ENCODE results near the gene GRIA4. TPM values are rescaled to one million over a fixed set of nuclear protein-coding genes. Genes with fewer than 3 reads are reported as not detected.

The GRIA4 gene
- total RNA-seq, 2 donors from 2014 or later: 1.2 TPM; not detected in 1

DNA sequence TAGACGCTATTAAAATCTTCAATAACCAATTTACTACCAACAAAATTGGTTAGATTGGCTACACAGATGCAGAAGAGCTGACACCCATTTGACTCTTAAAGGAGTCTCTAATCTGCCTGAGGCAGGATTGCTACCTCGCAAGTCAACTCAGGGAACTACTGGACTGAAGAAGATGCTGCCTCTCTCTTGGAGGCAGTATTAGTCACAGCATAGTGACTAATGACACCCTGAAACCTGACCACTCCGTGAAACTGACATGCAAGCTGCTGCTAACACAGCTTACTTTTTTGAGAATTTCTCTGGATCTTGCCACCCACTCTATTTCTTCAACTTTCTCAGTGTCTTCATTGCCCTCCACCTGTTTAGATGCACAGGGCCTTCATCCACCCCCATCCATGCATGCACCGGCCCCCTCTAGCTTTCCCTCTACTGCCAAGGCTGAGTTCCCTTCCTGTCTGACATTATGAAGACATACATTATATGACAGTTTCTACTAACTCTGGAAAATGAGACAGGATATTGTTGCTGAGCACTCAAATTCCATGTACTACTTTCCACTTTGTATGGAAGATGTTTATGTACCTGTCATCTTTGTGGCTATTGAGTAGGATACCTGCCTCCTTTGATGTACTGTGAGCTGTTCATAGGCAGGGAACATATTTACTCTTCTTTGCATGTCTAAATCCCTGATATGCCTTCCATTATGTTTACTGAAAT lies 229.0 kb downstream of the GRIA4 start:
- Histone ChIP-seq H3K9me3 (no peaks in the 10 kb centered on the region), H3K4me3 (no peak overlapping the region), H3K27ac (no peak overlapping the region), H3K36me3 (no peaks in the 10 kb centered on the region), H3K4me1 (ENCODE audit: control insufficient read depth in 1 of 2, low read depth in 2 of 2) (no peaks in the 10 kb centered on the region), H3K27me3 (replicated peaks; ENCODE audit: insufficient read depth) (no peaks in the 10 kb centered on the region)
- TF ChIP-seq, protein P1, sequence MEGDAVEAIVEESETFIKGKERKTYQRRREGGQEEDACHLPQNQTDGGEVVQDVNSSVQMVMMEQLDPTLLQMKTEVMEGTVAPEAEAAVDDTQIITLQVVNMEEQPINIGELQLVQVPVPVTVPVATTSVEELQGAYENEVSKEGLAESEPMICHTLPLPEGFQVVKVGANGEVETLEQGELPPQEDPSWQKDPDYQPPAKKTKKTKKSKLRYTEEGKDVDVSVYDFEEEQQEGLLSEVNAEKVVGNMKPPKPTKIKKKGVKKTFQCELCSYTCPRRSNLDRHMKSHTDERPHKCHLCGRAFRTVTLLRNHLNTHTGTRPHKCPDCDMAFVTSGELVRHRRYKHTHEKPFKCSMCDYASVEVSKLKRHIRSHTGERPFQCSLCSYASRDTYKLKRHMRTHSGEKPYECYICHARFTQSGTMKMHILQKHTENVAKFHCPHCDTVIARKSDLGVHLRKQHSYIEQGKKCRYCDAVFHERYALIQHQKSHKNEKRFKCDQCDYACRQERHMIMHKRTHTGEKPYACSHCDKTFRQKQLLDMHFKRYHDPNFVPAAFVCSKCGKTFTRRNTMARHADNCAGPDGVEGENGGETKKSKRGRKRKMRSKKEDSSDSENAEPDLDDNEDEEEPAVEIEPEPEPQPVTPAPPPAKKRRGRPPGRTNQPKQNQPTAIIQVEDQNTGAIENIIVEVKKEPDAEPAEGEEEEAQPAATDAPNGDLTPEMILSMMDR (IDR thresholded peaks at IDR 0.05): no peak
- no peak for DNase-seq (ENCODE audit: low spot score)
- ATAC-seq (ENCODE audit: insufficient number of reproducible peaks, low FRiP score, low read depth): no peak

DNA sequence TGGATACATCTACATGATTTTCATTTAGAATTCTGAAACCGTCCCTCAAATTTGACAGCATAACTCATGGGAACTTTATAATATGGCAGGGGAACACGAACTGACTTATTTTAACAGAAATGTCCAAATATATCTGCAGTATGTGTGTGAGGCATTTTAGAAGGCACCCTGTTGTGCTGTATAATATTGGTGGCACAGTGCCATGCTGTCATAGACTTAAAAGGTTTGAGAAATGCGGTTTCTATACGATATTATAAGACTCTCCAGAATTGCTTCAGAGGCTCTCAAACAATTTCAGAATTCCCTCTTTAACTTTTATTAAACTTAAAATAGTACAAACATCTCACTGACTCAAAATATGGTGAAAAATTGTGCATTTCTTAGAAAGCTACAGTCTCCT lies 230.5 kb downstream of the GRIA4 start:
- H3K9me3 ChIP-seq: no peaks in the 10 kb centered on the region
- no peaks in the 10 kb centered on the region for H3K4me1 ChIP-seq (ENCODE audit: control insufficient read depth in 1 of 2, low read depth in 2 of 2)
- ATAC-seq (ENCODE audit: insufficient number of reproducible peaks, low FRiP score, low read depth): no peak
- no peak overlapping the region for H3K27ac ChIP-seq
- no peak overlapping the region for H3K4me3 ChIP-seq
- TF ChIP-seq, protein P1 (IDR thresholded peaks at IDR 0.05): no peak
- H3K27me3 ChIP-seq (replicated peaks; ENCODE audit: insufficient read depth): no peaks in the 10 kb centered on the region
- H3K36me3 ChIP-seq: no peaks in the 10 kb centered on the region
- no peak for DNase-seq (ENCODE audit: low spot score)

DNA sequence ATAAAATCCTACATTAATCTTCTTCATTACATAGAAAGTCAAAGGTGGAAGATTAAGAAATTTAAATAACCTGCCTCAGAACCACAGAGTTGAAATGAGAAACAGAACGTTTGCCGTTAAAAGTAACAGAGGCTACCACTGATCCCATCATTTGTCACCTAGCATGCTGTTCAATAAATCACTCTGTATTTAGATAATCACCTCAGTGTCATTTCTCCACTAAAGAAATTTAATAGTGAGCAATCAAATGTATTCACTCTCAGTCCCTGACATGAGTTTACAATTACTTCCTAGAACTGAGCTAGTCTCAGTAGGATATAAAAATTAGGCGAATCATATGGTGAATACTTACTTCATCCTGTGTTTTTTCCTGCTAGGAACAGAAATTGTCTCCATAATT lies 242.5 kb downstream of the GRIA4 start:
- no peaks in the 10 kb centered on the region for H3K36me3 ChIP-seq
- H3K9me3 ChIP-seq: no peaks in the 10 kb centered on the region
- ATAC-seq (ENCODE audit: insufficient number of reproducible peaks, low FRiP score, low read depth) (no peak), DNase-seq (ENCODE audit: low spot score) (no peak)
- TF ChIP-seq, protein P1 (IDR thresholded peaks at IDR 0.05): no peak
- H3K27ac ChIP-seq: no peak overlapping the region
- no peaks in the 10 kb centered on the region for H3K27me3 ChIP-seq (replicated peaks; ENCODE audit: insufficient read depth)
- no peak overlapping the region for H3K4me3 ChIP-seq
- H3K4me1 ChIP-seq (ENCODE audit: control insufficient read depth in 1 of 2, low read depth in 2 of 2): no peaks in the 10 kb centered on the region

DNA sequence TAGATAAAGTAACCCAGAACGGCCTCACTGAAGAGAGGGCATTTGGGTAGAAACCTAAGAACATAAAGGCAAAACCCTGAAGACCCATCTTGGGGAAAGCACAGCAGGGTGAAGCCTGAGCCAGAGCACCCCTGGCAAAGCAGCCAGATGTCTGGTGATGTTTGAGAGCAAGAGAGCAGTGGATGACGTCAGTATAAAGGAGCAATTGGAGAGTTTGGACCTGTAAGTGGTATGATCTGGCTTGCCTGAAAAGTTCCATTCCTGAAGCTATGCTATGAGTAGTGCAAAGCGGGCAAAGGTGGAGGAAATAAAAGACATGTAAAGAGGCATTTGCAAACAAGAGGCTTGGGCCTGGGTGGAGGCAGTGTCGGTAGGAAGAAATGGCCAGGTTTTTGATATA lies 244.4 kb downstream of the GRIA4 start:
- Histone ChIP-seq H3K9me3 (no peaks in the 10 kb centered on the region), H3K4me1 (ENCODE audit: control insufficient read depth in 1 of 2, low read depth in 2 of 2) (no peaks in the 10 kb centered on the region), H3K36me3 (no peaks in the 10 kb centered on the region), H3K27me3 (replicated peaks; ENCODE audit: insufficient read depth) (no peaks in the 10 kb centered on the region), H3K4me3 (no peak overlapping the region), H3K27ac (no peak overlapping the region)
- TF ChIP-seq, protein P1 (IDR thresholded peaks at IDR 0.05): no peak
- ATAC-seq (ENCODE audit: insufficient number of reproducible peaks, low FRiP score, low read depth) (no peak), DNase-seq (ENCODE audit: low spot score) (no peak)

DNA sequence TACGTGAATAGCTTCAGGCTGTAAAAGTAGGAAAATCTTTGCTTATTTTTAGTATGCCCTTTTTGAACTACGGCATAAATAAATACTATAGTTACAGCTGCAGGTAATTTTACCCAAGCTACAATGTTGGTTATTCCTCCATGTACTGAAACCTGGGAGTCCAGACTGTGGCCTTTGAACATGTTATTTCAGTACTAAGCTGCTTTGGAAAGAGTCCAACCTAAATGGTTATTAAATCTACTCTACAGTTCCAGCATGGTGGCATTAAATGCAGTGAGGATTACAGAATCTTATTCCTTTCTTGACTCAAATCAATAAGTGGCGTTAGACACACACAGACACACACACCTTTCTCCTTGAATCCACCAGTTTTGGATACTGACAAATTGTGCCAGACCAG lies 247.1 kb downstream of the GRIA4 start:
- Histone ChIP-seq H3K36me3 (no peaks in the 10 kb centered on the region), H3K27me3 (replicated peaks; ENCODE audit: insufficient read depth) (no peaks in the 10 kb centered on the region), H3K4me1 (ENCODE audit: control insufficient read depth in 1 of 2, low read depth in 2 of 2) (no peaks in the 10 kb centered on the region), H3K4me3 (no peak overlapping the region), H3K9me3 (no peaks in the 10 kb centered on the region), H3K27ac (no peak overlapping the region)
- ATAC-seq (ENCODE audit: insufficient number of reproducible peaks, low FRiP score, low read depth) (no peak), DNase-seq (ENCODE audit: low spot score) (no peak)
- TF ChIP-seq, protein P1 (IDR thresholded peaks at IDR 0.05): no peak
